HL-60/S4 treated with retinoic acid at 250 ng/mL for 4 days and 3 days (cell line): Measurements from ENCODE around the gene TNFAIP2.
"Not testable (repeated sequence)": the region's sequence is repeated elsewhere in the genome, so short reads cannot be mapped to it uniquely, and the experiment has no call there.

ENCODE experiments used
- in situ Hi-C: fragments of 300-500 bp; cut with MboI; formaldehyde crosslinking; loops from 2 replicates; pipeline ENCODE4 v1.7.0; 2022; ENCODE audit warnings: low sequenced_read_pairs

Gene TNFAIP2

DNA sequence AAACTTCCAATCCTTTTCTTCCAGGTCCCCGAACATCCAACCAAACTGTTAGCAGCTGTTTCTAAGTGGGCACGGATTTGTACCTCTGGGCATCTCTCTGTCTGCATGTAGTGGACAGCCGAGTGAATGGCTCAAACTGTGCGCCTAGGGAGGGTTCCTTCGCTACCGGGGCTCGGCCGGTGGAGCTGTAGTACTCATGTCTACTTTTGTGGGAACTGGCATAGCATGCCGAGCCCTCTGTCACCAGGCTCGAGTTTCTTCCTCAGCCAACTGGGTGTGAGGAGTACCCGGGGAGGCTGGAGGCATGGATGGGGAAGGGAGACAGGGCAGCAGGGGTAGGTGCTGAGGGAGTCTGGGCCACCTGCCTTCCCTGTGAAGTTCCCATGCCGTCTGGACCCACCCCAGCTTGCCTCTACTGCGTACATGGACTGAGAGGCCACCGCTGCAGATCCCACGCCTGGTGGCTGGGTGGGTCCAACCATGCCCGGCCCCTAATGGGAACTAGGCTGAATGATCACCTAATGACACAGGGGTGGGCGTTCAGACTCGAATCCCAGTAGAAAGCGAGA lies 23.0 kb downstream of the TNFAIP2 start:
- in situ Hi-C loops = no loop called here

- in situ Hi-C loops = no loop called here
These were observed 26.3 kb downstream of the TNFAIP2 start for GRCh38 chr14:103149351-103150237.

DNA sequence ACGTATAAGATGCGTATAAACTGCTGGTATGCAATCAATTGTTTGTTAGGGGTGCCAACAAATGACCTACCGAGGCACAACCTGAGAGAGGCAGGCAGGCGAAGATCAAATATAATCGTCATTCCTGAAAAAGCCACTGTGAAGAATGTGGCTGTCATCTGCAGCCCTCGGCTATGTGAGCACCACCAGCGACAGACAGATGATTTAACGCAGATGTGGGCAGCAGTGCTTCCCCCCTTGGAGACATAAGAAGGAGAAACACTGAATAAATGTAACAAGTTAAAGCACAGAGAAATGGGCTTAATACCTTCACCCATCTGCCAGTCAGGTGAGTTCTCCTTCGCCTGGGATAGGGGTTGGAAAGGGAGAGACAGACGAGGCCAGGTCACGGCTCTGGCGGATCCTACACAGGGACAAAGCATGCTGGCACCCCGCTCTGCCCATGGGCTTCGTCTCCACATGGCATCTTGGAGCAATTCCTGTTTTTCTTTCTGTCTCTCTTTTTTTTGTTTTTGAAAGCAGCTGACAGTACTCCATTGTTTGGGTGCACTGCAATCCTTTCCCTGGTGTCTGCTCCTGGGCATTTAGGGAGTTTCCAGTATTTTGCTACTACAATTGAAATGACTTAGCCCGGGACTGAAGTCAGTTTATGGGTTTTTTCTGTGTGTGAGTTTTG lies 28.1 kb downstream of the TNFAIP2 start:
- in situ Hi-C loops = no loop called here

DNA sequence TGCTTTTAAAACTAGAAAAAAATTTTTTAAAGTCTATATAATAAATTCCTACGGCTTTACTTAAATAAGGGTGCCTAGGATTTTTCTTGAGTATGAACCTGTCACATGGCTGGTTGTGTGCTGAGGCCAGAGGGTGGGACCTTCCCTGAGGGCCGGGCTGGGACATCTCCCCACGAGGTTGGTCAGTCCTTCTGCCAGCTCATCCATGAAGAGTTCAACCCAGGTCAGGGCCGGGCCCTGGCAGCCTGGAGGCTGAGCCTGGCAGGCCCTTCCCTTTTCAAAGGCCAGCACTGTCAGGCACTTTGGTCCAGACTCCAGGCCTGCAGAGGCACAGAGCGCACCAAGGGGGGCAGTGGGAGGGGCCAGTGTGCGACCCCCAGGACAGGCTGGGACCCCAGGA lies 31.7 kb downstream of the TNFAIP2 start:
- in situ Hi-C loops = no loop called here

DNA sequence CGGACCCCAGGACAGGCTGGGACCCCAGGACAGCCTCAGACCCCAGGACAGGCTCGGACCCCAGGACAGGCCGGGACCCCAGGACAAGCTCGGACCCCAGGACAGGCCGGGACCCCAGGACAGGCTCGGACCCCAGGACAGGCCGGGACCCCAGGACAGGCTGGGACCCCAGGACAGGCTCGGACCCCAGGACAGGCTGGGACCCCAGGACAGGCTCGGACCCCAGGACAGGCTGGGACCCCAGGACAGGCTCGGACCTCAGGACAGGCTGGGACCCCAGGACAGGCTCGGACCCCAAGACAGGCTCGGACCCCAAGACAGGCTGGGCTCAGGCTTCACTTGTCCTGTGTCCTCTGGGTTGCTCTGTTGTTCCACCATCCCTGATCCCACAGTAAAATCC lies 32.2 kb downstream of the TNFAIP2 start:
- in situ Hi-C loops = not testable (repeated sequence)

DNA sequence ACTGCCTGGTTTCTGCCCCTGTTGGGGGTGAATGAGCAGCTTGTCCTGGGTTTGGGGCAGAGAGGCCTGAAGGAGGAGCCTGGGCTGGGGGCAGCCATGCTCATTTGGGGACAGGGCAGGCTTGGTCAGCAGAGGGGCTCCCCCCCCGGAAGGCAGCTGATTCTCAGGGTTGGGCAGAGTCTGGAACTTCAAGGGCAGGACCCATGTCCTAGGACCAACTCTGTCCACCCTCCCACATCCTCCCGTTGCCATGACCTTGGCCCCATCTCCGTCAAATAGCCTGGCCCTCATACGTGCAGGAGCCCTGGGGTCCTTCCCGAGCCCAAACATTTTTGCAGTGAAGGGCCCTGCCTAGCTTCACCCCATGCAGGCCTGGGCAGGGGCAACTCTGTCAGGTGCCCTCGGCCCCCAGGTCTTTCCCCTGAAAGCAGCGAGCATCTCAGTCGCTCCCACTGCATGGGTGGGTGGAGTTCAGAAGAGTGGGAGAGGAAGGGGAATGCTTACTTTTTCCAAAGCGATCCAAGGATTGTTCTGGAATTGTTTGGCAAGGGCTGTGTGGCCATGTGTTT lies 32.6 kb downstream of the TNFAIP2 start:
- in situ Hi-C loops = no loop called here

DNA sequence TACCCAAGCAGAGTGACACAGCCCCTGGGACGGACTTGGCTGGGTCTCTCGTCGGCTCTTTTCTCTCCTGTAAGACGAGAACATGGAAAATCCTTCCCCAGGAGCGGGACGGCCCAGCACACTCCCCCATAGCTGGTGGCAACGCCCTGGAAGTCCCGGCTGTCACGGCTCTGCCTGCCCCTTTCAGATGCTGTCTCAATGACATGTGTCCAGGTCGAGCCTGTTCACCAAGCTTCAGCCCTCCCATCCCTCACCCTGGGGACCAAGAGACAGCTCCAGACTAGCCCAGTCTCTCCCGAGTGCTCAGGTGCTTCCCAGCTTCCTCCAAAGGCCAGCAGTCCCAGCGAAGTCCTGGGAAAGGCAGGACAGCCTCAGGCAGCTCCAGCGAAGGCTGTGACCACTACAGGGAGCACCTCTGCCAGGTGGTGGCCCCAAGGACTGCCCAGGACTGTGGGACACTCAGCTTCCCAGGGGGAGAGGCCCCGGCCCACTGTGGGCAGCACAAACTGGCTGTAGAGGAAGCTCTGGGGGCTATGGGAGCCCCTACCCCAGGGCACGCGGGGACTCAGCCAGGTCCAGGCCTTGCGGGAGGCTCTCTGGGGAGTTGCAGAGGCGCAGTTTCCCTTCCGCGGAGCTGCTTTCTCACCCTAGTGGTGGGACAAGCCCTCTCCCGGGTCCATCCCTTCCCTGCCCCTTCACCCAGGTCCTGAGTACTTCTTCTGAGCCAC lies 33.6 kb downstream of the TNFAIP2 start:
- in situ Hi-C loops = no loop called here

DNA sequence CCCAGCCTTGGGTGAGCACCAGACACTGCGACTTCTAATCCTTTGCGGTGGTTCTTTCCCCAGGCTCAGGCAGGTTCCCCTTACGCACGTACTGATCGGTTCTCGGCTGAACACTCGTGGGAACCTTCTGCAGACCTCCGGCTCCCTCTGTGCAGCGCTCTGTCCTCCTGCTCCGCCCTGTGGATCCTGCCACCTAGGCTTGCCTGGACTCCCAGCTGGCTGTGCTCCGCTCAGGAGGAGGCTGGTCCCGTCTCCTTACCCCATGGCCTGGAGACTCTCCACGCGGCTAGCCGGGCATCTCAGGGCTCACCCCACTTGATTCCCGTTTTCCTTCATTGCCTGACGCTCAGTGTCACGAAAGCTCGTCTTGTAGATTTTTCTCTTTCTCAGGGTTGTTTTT lies 34.7 kb downstream of the TNFAIP2 start:
- in situ Hi-C loops = no loop called here

- in situ Hi-C loops = no loop called here
These were observed 35.4 kb downstream of the TNFAIP2 start for GRCh38 chr14:103158688-103159087.

- in situ Hi-C loops = no loop called here
These were observed 37.2 kb downstream of the TNFAIP2 start for GRCh38 chr14:103160321-103161053.

GRCh38 chr14:103161054-103161397 lies 37.8 kb downstream of the TNFAIP2 start:
- in situ Hi-C loops = no loop called here

DNA sequence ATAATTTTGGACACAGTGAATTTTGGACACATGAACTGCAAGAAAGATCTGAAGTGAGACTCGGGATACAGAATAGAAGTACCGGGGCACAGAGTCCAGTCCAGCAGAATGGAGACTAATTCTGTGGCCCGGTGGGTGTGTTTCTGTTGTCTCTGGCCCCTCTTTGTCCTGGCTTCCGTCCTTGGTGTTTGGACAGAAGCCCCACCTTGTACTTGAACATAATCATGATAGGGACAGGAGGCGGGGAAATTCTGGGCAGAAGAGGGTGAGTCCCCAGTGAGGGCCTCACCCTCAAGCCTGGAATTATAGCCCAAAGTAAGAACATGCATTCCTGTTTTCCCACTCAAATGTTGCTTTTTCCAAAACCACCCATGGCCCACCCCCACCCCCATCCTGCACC lies 39.9 kb downstream of the TNFAIP2 start:
- in situ Hi-C loops = no loop called here

DNA sequence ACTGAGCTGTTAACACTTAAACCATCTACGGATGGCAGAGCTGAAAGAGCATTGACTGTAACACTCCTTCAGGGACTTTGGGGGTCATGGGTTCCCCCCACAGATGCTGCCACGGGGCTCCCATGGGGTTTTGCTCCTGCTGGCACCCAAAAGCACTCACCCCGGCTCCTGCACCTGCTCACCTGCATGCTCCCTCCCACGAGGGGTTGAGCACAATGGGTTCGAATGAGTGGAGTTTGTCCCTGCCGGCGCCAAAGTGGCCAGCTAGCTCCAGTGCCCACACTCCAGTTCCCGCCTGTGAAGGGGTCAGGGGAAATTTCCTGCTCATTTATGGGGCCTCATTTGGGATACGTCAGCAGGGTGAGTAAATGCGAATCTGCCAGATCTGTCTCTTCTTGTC lies 40.7 kb downstream of the TNFAIP2 start:
- in situ Hi-C loops = no loop called here

- in situ Hi-C loops = no loop called here
These were observed 41.5 kb downstream of the TNFAIP2 start for GRCh38 chr14:103164779-103165178.

DNA sequence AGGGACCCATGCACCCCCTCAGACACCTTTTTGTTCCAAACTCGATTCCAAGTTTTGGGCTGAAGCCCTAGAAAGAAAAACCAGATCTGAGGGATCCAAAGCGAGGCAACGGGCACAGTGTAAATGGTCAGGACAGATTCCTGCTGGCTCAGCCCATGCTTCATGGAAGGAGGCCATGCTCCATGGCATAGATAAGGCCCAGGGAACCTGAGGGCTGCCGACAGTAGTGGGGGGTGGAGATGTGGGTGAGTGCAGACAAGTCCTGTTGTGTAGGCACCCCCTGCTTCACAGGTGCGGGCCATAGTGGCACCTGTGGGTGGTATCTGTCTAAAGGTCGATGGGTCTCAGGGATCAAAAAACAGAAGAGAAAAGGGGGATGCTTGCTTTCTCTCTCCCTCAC lies 42.1 kb downstream of the TNFAIP2 start:
- in situ Hi-C loops = no loop called here

- in situ Hi-C loops = no loop called here
These were observed 46.7 kb downstream of the TNFAIP2 start for GRCh38 chr14:103169954-103170353.

GRCh38 chr14:103171206-103171605 lies 47.9 kb downstream of the TNFAIP2 start:
- in situ Hi-C loops = not testable (repeated sequence)

DNA sequence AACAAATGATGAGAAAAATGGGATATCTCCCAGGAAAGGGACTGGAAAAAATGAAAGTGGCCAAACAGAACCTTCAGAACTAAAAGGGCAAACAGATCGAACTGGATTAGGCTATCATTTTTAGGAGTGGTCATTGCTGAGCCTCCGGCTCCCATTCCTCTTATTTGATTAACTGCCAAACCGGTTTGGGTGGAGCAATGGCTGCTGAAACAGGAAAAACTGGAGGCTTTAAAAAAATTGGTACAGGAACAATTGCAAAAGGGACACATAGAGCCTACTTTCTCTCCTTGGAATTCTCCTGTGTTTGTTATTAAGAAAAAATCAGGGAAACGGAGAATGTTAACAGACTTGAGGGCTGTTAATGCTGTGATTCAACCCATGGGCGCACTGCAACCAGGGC lies 49.7 kb downstream of the TNFAIP2 start:
- in situ Hi-C loops = no loop called here

DNA sequence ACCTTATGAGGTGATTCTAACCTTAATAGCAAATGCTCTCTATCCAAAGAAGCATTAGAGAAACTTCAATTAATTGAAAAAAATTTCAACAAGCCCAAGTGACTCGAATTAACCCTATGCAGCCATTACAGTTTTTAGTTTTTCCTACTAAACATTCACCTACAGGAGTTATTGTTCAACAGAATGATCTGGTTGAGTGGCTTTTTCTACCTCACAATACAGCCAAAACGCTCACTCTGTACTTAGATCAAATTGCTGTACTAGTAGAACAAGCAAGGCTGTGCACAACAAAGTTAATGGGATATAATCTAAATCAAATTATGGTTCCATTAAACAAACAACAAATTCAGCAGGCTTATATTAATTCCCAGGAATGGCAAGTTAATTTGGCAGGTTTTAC lies 50.6 kb downstream of the TNFAIP2 start:
- in situ Hi-C loops = not testable (repeated sequence)

- in situ Hi-C loops = not testable (repeated sequence)
These were observed 52.9 kb downstream of the TNFAIP2 start for GRCh38 chr14:103176176-103176575.
